Stimulated activated CD4-positive, alpha-beta T cell treated with anti-CD3 and anti-CD28 coated beads, Interleukin-4, amount 100 ng/mL, for 48 hours (primary cell): ENCODE results near the gene POLD4.

Experiments used
- DNase-seq, 2 donors: peaks; one replicate each; pipeline ENCODE4 v3.0.0-alpha.2; 2020; ENCODE audit warnings: low read depth in 2 of 2

The POLD4 gene

GRCh38 chr11:67371189-67371910, 18.0 kb upstream of the POLD4 start:
- no peak for DNase-seq

- DNase-seq = no peak
Measured at GRCh38 chr11:67370351-67371076, 17.2 kb upstream of the POLD4 start.

- no peak for DNase-seq
Measured at GRCh38 chr11:67369801-67370284, 16.5 kb upstream of the POLD4 start.

- DNase-seq = no peak
Measured at GRCh38 chr11:67369275-67369674, 15.9 kb upstream of the POLD4 start.

GRCh38 chr11:67368621-67369020, 15.3 kb upstream of the POLD4 start:
- DNase-seq = no peak

- DNase-seq = no peak
Measured at GRCh38 chr11:67367761-67368227, 14.4 kb upstream of the POLD4 start.

GRCh38 chr11:67366961-67367760, 13.8 kb upstream of the POLD4 start:
- DNase-seq = no peak

- DNase-seq = no peak
Measured at GRCh38 chr11:67366546-67366945, 13.2 kb upstream of the POLD4 start.

- DNase-seq = no peak
Measured at GRCh38 chr11:67365736-67366444, 12.5 kb upstream of the POLD4 start.

GRCh38 chr11:67364783-67365722, 11.7 kb upstream of the POLD4 start:
- no peak for DNase-seq

GRCh38 chr11:67364169-67364568, 10.8 kb upstream of the POLD4 start:
- DNase-seq = no peak

GRCh38 chr11:67357831-67358670, 4.7 kb upstream of the POLD4 start:
- DNase-seq = no peak

GRCh38 chr11:67356864-67357561, 3.7 kb upstream of the POLD4 start:
- DNase-seq = peak; percentile 41 to 54

- DNase-seq = no peak
Measured at GRCh38 chr11:67356387-67356863, 3.1 kb upstream of the POLD4 start.

GRCh38 chr11:67355794-67356386, 2.5 kb upstream of the POLD4 start:
- DNase-seq = no peak

- DNase-seq = no peak
Measured at GRCh38 chr11:67355023-67355793, 1.9 kb upstream of the POLD4 start.
